Pancreas (tissue), 10 donors: ENCODE measurements around the gene MSI2. TPM values are rescaled to one million over a fixed set of nuclear protein-coding genes. Genes with fewer than 3 reads are reported as not detected.

Experiments
- ATAC-seq, 4 donors: fragments of 200-7000 bp; cut with Tn5 transposase; one replicate each; pipeline versions ENCODE4 v1.8.0 to v1.9.1; 2020; ENCODE audit warnings: mild to moderate bottlenecking in 4 of 4, moderate library complexity in 4 of 4
- DNase-seq, 6 donors: peaks; one replicate each; pipeline ENCODE4 v3.0.0-alpha.2; 2020
- FAIRE-seq: peaks from 2 replicates; lab custom pipeline; 2012; peaks lifted over from hg19 to GRCh38; lab: Jason Lieb, UNC
- H3K27ac ChIP-seq, 4 donors: fragments of 200-600 bp; sonication (generic); 1 replicate in 3 of 4; 2 replicates in 1 of 4; pipeline versions ENCODE4 v1.5.0 to v1.8.0; 2020
- H3K27me3 ChIP-seq, 4 donors: fragments of 200-600 bp; one replicate each; pipeline ENCODE4 v1.8.0; 2021
- H3K36me3 ChIP-seq, 3 donors: fragments of 200-600 bp; sonication (generic) in 1 of 3; one replicate each; pipeline versions ENCODE4 v1.5.0 to v1.8.0; 2020 to 2021
- H3K4me1 ChIP-seq, 3 donors: fragments of 200-600 bp; one replicate each; pipeline ENCODE4 v1.8.0; 2021
- H3K4me3 ChIP-seq, 4 donors: fragments of 200-600 bp; sonication (generic) in 2 of 4; one replicate each; pipeline versions ENCODE4 v1.5.0 to v1.8.0; 2020 to 2021
- H3K9me3 ChIP-seq, 4 donors: fragments of 200-600 bp; one replicate each; pipeline ENCODE4 v1.8.0; 2021
- WGBS, 2 donors: extraction: QIAGEN DNeasy Blood & Tissue Kit; methylation state at CpG; one replicate each; pipeline ENCODE4 v1.1.7; 2013; 5-methylcytosine and 5-hydroxymethylcytosine counted together
- intact Hi-C, 3 donors: fragments of 100-400 bp; cut with DNase I; formaldehyde crosslinking; loops; one replicate each; pipeline versions ENCODE4 v1.11.1 to v1.14.2; 2022
- polyA plus RNA-seq, 2 donors: library from polyadenylated mRNA; stranded (reverse); fragments of 200-250 nt; gene quantifications; one replicate each; pipeline ENCODE4 v1.2.3, GENCODE V29; 2013
- total RNA-seq, 6 donors: library from RNA; stranded (reverse); fragmentation: NEBNext Ultra II Directional in 4 of 6; extraction: Animal tissue kit (Norgen Biotek cat#: 25700) in 4 of 6; gene quantifications; one replicate each; pipeline versions ENCODE4 v1.2.1 to v1.2.4, GENCODE V29; 2021 to 2023
- TF ChIP-seq, protein P1 (sequence below), 4 donors: fragments of 200-600 bp; sonication (generic) in 3 of 4; IDR thresholded peaks; one replicate each; pipeline versions ENCODE4 v1.5.0 to v1.8.0; 2021; ENCODE audit warnings: antibody characterized with exemption in 4 of 4
- donor health status: healthy with polysubstance abuse.
- donor health status: DM: no; HTN: no; CAD: no; lungs with moderate emphysema.
- donor health status: DM: no; HTN: no; CAD: no.
- donor health status: control.
- donor health status: control.
- donor health status: Bipolar disorder and iron deficiency.
- donor health status: DM: yes; HTN: yes; CAD: no.
- donor health status: DM: no; HTN: no; CAD: no.
- donor health status: DM: no; HTN: no; CAD: no.
- donor health status: DM: yes; HTN: yes; CAD: no.

Gene MSI2
- total and polyA plus RNA-seq, 8 donors, result 10.4 to 48.9 (median 30.1) TPM

DNA sequence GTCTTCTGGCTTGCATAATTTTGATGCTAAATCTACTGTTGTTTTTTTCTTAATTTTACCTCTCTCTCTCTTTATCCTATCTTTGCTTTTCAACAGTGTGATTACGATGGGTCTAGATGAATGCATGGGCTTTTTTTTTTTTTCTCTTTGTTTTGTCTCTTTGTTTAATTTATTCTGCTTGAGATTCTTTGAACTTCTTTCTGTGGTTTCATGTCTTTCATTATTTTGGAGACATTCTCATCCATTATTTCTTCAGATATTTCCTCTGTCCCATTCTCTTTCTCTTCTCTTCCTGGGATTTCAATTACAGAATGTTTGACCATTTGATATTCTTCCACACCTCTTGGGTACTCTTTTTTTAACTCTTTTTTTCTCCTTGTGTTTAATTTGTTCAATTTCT, 436.4 kb downstream of the MSI2 start:
- Histone ChIP-seq H3K27ac (no peak overlapping the region), H3K4me1 (no peaks in the 10 kb centered on the region), H3K27me3 (no peaks in the 10 kb centered on the region), H3K4me3 (no peak overlapping the region), H3K36me3 (no peaks in the 10 kb centered on the region), H3K9me3 (no peaks in the 10 kb centered on the region)
- no peak for ATAC-seq
- no peak for FAIRE-seq
- 90 to 100% methylated on average over 1 of the region's 1 CpG for WGBS, 2 donors
- TF ChIP-seq, protein P1, sequence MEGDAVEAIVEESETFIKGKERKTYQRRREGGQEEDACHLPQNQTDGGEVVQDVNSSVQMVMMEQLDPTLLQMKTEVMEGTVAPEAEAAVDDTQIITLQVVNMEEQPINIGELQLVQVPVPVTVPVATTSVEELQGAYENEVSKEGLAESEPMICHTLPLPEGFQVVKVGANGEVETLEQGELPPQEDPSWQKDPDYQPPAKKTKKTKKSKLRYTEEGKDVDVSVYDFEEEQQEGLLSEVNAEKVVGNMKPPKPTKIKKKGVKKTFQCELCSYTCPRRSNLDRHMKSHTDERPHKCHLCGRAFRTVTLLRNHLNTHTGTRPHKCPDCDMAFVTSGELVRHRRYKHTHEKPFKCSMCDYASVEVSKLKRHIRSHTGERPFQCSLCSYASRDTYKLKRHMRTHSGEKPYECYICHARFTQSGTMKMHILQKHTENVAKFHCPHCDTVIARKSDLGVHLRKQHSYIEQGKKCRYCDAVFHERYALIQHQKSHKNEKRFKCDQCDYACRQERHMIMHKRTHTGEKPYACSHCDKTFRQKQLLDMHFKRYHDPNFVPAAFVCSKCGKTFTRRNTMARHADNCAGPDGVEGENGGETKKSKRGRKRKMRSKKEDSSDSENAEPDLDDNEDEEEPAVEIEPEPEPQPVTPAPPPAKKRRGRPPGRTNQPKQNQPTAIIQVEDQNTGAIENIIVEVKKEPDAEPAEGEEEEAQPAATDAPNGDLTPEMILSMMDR (IDR thresholded peaks at IDR 0.05), result no peak
- intact Hi-C loops, result no loop called here
- DNase-seq, result no peak

DNA sequence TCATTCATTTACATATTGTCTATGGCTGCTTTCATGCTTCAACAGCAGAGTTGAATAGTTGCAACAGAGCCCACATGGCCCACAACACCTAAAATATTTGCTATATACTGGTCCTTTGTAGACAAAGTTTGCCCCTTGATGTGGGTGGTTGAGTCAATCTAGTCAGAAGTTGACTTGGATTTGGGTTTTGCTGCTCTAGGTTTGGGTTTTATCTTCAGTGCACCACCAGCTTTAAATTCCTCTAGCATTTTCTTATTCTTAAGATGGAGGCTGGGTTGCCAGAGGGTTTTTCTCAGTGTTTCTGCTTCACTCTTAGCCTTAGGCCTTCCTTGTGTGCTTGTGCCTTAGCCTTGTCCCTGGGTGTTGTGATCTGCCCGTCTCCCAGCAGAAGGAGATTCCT, 437.7 kb downstream of the MSI2 start:
- DNase-seq, result no peak
- ATAC-seq, result no peak
- Histone ChIP-seq H3K4me1 (no peaks in the 10 kb centered on the region), H3K36me3 (no peaks in the 10 kb centered on the region), H3K4me3 (no peak overlapping the region), H3K27me3 (no peaks in the 10 kb centered on the region), H3K9me3 (no peaks in the 10 kb centered on the region), H3K27ac (no peak overlapping the region)
- TF ChIP-seq, protein P1 (IDR thresholded peaks at IDR 0.05), result no peak
- no peak for FAIRE-seq
- intact Hi-C loops, result no loop called here
- WGBS, 2 donors, result 91 to 100% methylated on average over 1 of the region's 1 CpG

DNA sequence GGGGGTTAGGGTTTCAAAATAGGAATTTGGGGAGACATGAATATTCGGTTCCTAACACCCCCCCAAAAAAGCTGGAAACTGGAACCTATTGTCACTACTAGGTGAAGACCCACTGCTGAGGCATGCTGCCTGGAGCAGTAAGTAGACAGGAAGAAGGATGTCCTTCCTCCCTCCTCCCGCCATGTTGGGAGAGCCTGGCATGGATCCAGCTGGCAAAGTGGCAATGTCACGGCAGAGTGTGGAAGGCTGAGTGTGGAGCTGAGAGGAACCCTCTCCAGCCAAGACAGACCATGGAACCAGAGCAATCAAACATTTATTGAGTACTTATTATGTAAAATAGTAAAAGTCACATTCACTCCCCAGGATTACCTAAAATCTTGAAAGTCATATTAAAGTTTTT, 439.7 kb downstream of the MSI2 start:
- no peak for DNase-seq
- TF ChIP-seq, protein P1 (IDR thresholded peaks at IDR 0.05), result no peak
- 49 to 59% methylated on average over 3 of the region's 3 CpGs for WGBS, 2 donors
- Histone ChIP-seq H3K27ac (no peak overlapping the region), H3K36me3 (no peaks in the 10 kb centered on the region), H3K4me1 (no peaks in the 10 kb centered on the region), H3K4me3 (no peak overlapping the region), H3K27me3 (no peaks in the 10 kb centered on the region), H3K9me3 (no peaks in the 10 kb centered on the region)
- intact Hi-C loops, result no loop called here
- FAIRE-seq, result no peak
- no peak for ATAC-seq

DNA sequence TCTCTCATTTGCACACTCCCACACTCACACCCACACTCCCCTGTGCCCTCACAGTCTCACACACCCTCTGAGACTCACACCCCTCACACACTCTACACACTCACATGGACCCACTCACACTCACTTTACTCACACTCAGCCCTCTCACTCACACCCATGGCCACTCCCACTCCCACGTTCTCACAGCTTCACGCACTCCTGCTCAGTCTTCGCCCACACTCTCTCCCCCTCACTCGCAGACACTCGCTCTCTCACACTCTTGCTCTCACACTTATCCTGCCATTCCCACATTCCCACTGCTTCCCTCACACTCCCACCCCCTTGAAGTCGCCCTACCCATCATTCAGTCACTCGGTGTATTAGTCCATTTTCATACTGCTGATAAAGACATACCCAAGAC, 440.9 kb downstream of the MSI2 start:
- DNase-seq, result no peak
- ATAC-seq, result no peak
- FAIRE-seq, result no peak
- Histone ChIP-seq H3K4me3 (no peak overlapping the region), H3K9me3 (no peaks in the 10 kb centered on the region), H3K4me1 (no peaks in the 10 kb centered on the region), H3K27me3 (no peaks in the 10 kb centered on the region), H3K36me3 (no peaks in the 10 kb centered on the region), H3K27ac (no peak overlapping the region)
- TF ChIP-seq, protein P1 (IDR thresholded peaks at IDR 0.05), result no peak
- 86 to 95% methylated on average over 7 of the region's 7 CpGs for WGBS, 2 donors
- intact Hi-C loops, result no loop called here

DNA sequence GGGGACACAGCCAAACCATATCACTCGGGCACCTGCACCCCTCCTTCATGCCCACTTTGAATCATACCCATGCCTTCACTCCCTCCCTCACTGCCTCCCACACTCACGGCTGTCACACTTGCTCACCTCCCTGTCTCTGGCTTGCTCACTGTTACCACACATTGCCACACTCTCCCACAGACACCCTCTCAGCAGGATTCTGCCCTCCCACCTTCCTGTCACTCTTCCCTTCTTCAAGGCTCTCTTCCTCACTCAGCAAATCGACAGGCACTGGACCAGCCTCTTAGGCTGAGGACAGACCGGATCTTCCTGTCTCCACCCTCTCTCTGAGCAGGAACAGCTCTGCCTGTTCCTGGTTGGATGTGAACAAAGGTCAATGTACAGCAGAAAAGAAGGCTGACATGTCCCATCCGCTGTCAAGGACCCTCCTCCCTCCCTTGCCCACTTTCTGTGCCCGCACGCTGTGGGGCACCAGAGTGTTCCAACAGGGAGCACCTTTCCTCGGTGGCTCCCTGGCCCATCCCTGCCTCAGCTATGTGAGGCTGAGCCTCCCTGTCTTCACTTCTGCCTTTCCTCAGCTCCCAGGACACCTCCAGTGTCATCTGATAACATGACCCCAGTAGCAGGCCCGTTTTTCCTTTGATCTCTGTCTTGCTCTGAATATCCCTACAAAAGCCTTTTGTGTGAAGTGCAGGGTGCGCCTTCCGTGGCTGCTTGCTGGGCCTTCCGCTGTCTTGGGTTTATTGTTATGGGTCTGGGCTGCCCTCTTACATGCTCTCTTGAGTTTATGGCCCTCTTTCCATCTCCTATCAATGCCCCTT, 441.8 kb downstream of the MSI2 start:
- ATAC-seq (no peak), FAIRE-seq (no peak), DNase-seq (no peak)
- Histone ChIP-seq H3K36me3 (no peaks in the 10 kb centered on the region), H3K27me3 (no peaks in the 10 kb centered on the region), H3K4me3 (no peak overlapping the region), H3K9me3 (no peaks in the 10 kb centered on the region), H3K27ac (no peak overlapping the region), H3K4me1 (no peaks in the 10 kb centered on the region)
- TF ChIP-seq, protein P1 (IDR thresholded peaks at IDR 0.05), result no peak
- intact Hi-C loops, result no loop called here
- 67 to 69% methylated on average over 12 of the region's 12 CpGs for WGBS, 2 donors
